HEK293 (cell line): Measurements from ENCODE around the gene PA2G4.

Source experiments
- EGR2 ChIP-seq: fragments of 450-650 bp; formaldehyde crosslinking; IDR thresholded peaks from 2 replicates; pipeline ENCODE4 v1.5.1; 2016; ENCODE audit warnings: low read depth, missing biosample characterization, missing genetic modification characterization
- GLIS1 ChIP-seq: fragments of 450-650 bp; formaldehyde crosslinking; IDR thresholded peaks from 2 replicates; pipeline ENCODE4 v1.5.1; 2016; ENCODE audit warnings: missing biosample characterization, missing genetic modification characterization
- MYNN ChIP-seq: fragments of 450-650 bp; formaldehyde crosslinking; IDR thresholded peaks from 2 replicates; pipeline ENCODE4 v1.5.1; 2016; ENCODE audit warnings: missing biosample characterization, missing genetic modification characterization, borderline replicate concordance
- PRDM10 ChIP-seq: fragments of 450-650 bp; formaldehyde crosslinking; IDR thresholded peaks from 2 replicates; pipeline ENCODE4 v1.5.1; 2016; ENCODE audit warnings: missing biosample characterization, missing genetic modification characterization
- RBAK ChIP-seq: fragments of 450-650 bp; formaldehyde crosslinking; IDR thresholded peaks from 2 replicates; pipeline ENCODE4 v1.5.1; 2016; ENCODE audit warnings: missing biosample characterization, missing genetic modification characterization
- ZBTB11 ChIP-seq: fragments of 450-650 bp; formaldehyde crosslinking; conservative IDR thresholded peaks from 2 replicates; pipeline ENCODE4 v1.5.1; 2016; ENCODE audit warnings: low read depth, missing biosample characterization, missing genetic modification characterization
- ZFP3 ChIP-seq: fragments of 450-650 bp; formaldehyde crosslinking; IDR thresholded peaks from 2 replicates; pipeline ENCODE4 v1.5.1; 2016; ENCODE audit warnings: low read depth, missing biosample characterization, missing genetic modification characterization
- ZFP37 ChIP-seq: fragments of 450-650 bp; formaldehyde crosslinking; IDR thresholded peaks from 2 replicates; pipeline ENCODE4 v1.5.1; 2016; ENCODE audit warnings: missing biosample characterization, missing genetic modification characterization
- ZNF148 ChIP-seq: fragments of 450-650 bp; formaldehyde crosslinking; IDR thresholded peaks from 2 replicates; pipeline ENCODE4 v1.5.0; 2017; ENCODE audit warnings: missing biosample characterization, missing genetic modification characterization, borderline replicate concordance
- ZNF248 ChIP-seq: fragments of 450-650 bp; formaldehyde crosslinking; IDR thresholded peaks from 2 replicates; pipeline ENCODE4 v1.5.1; 2017; ENCODE audit warnings: missing biosample characterization, missing genetic modification characterization
- ZNF266 ChIP-seq: fragments of 450-650 bp; formaldehyde crosslinking; IDR thresholded peaks from 2 replicates; pipeline ENCODE4 v1.5.1; 2016; ENCODE audit warnings: missing biosample characterization, missing genetic modification characterization, low read depth
- ZNF391 ChIP-seq: fragments of 450-650 bp; formaldehyde crosslinking; IDR thresholded peaks from 2 replicates; pipeline ENCODE4 v1.5.1; 2016; ENCODE audit warnings: low read depth, missing biosample characterization, missing genetic modification characterization, borderline replicate concordance
- ZNF514 ChIP-seq: fragments of 450-650 bp; formaldehyde crosslinking; IDR thresholded peaks from 2 replicates; pipeline ENCODE4 v1.5.1; 2016; ENCODE audit warnings: missing biosample characterization, missing genetic modification characterization
- ZNF624 ChIP-seq: fragments of 450-650 bp; formaldehyde crosslinking; IDR thresholded peaks from 2 replicates; pipeline ENCODE4 v1.5.1; 2017; ENCODE audit warnings: missing biosample characterization, missing genetic modification characterization
- ZNF677 ChIP-seq: fragments of 450-650 bp; IDR thresholded peaks from 2 replicates; pipeline ENCODE4 v1.5.0; 2018; ENCODE audit warnings: missing biosample characterization, mild to moderate bottlenecking, missing genetic modification characterization, moderate library complexity
- ZNF692 ChIP-seq: fragments of 450-650 bp; formaldehyde crosslinking; IDR thresholded peaks from 2 replicates; pipeline ENCODE4 v1.5.1; 2016; ENCODE audit warnings: missing biosample characterization, missing genetic modification characterization
- ZNF747 ChIP-seq: fragments of 450-650 bp; formaldehyde crosslinking; IDR thresholded peaks from 2 replicates; pipeline ENCODE4 v1.5.1; 2016; ENCODE audit warnings: missing biosample characterization, missing genetic modification characterization
- ZNF785 ChIP-seq: fragments of 450-650 bp; formaldehyde crosslinking; IDR thresholded peaks from 2 replicates; pipeline ENCODE4 v1.5.1; 2016; ENCODE audit warnings: missing biosample characterization, missing genetic modification characterization
- ZSCAN5A ChIP-seq: fragments of 450-650 bp; formaldehyde crosslinking; IDR thresholded peaks from 2 replicates; pipeline ENCODE4 v1.5.1; 2016; ENCODE audit warnings: missing biosample characterization, missing genetic modification characterization

Gene PA2G4

GRCh38 chr12:56150563-56150962 lies 46.2 kb downstream of the PA2G4 start (continued):
- TF ChIP-seq ZBTB11 (tag by site-specific recombination) = no peak
- no peak for TF ChIP-seq RBAK (tag by site-specific recombination)
- no peak for TF ChIP-seq ZNF692 (tag by site-specific recombination)
- no peak for TF ChIP-seq ZNF785 (tag by site-specific recombination)
- TF ChIP-seq ZNF677 = peak; percentile 81
- TF ChIP-seq ZNF747 (tag by site-specific recombination) = no peak
- no peak for TF ChIP-seq ZFP3 (tag by site-specific recombination)
- no peak for TF ChIP-seq ZNF514 (tag by site-specific recombination)
- no peak for TF ChIP-seq EGR2 (tag by site-specific recombination)
- TF ChIP-seq ZSCAN5A (tag by site-specific recombination) = no peak
- no peak for TF ChIP-seq MYNN (tag by site-specific recombination)
- no peak for TF ChIP-seq ZFP37
- no peak for TF ChIP-seq ZNF148 (tag by site-specific recombination)
- peak; percentile 87; the same call in 1 of the 2 replicates for TF ChIP-seq ZNF624 (tag by site-specific recombination)
- TF ChIP-seq PRDM10 (tag by site-specific recombination) = no peak
- 0 out of 2 replicates have a peak, but pooled peaks have one; percentile 20 for TF ChIP-seq GLIS1 (tag by site-specific recombination)
- TF ChIP-seq ZNF391 = no peak
- 0 out of 2 replicates have a peak, but pooled peaks have one; percentile 44 for TF ChIP-seq ZNF248 (tag by site-specific recombination)
- TF ChIP-seq ZNF266 (tag by site-specific recombination) = no peak
